H1 (cell line): ENCODE results near the gene CNTROB. TPM values are rescaled to one million over a fixed set of nuclear protein-coding genes. Genes with fewer than 3 reads are reported as not detected.

Experiments
- TAF7 ChIP-seq: optimal IDR thresholded peaks from 2 replicates; pipeline ENCODE3; 2011; ENCODE audit warnings: low read depth, mild to moderate bottlenecking, inconsistent platforms, low read length, moderate library complexity, borderline replicate concordance
- YY1 ChIP-seq: IDR thresholded peaks from 2 replicates; pipeline ENCODE4 v1.6.1; 2011; ENCODE audit warnings: low read depth, mild to moderate bottlenecking, low read length
- polyA plus RNA-seq, 7 experiments: library from polyadenylated mRNA; depleted of rRNA in 3 of 7; stranded (reverse) in 5 of 7; unstranded in 2 of 7; fragments of >200 nt in 5 of 7; fragments of 200-250 nt in 2 of 7; gene quantifications; 1 replicate in 5 of 7; 2 replicates in 1 of 7; 4 replicates in 1 of 7; pipeline versions ENCODE4 v1.2.1 to v1.2.3, GENCODE V29; 2011 to 2013; ENCODE audit warnings: missing spikeins in 2 of 7, mixed read lengths in 2 of 7
- total RNA-seq: library from RNA; stranded (reverse); fragmentation: NEBNext Ultra II Directional; extraction: Animal tissue kit (Norgen Biotek cat#: 25700); gene quantifications from 2 replicates; pipeline ENCODE4 v1.2.1, GENCODE V29; 2021

The CNTROB gene
- total and polyA plus RNA-seq, 2 of the 8 experiments (the other 6 are each of a cell fraction or from before 2014, with no cell fraction given): 20.5 to 31.9 TPM

DNA sequence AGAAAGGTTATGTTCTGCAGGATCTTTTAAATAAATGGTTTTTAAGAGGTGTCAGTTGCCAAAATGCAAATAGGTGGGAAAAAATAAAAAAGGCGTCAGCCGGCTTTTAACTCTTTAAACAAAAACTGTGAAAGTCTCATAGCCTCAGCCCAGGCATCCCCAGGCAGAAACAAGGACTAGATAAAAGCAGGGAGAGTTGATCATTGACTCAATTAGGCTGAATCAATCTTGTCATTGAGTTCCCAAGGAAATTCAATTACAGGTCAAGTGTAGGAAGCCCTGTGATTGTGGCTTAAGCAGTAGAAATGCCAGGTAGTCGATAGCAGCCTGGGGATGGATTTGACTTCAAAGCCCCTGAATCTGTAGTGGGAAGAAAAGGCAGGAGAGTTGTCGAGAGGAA lies 39.6 kb downstream of the CNTROB start (continued):
- TF ChIP-seq YY1 (no peak), TAF7 (no peak)
